ENCODE measurements around the gene CTDSP1. TPM values are rescaled to one million over a fixed set of nuclear protein-coding genes. Genes with fewer than 3 reads are reported as not detected.

Gene CTDSP1
- total RNA-seq, 1 experiment from 2014 or later = 52.3 TPM

GRCh38 chr2:218396688-218397462, 2.8 kb upstream of the CTDSP1 start:
- H2BK20ac ChIP-seq (ENCODE audit: low read depth, low read length, poor library complexity, severe bottlenecking) = no peak overlapping the region
- H2BK15ac ChIP-seq (ENCODE audit: low read depth, low read length) = no peak overlapping the region
- no peak overlapping the region; the same call in 1 of the 2 replicates for H3K14ac ChIP-seq (ENCODE audit: insufficient read depth, low read length)
- Mint-ChIP-seq H3K36me3 (ENCODE audit: insufficient read depth in 1 of 3, low read depth in 3 of 3) (no peaks in the 10 kb centered on the region), H3K27me3 (ENCODE audit: low read depth) (peaks cover 45% of the 10 kb centered on the region), H3K27ac (peak overlapping the region in 1 of 3 experiments; percentile 65; a peak in 1 of 7 replicates), H3K9me3 (no peaks in the 10 kb centered on the region; a peak in 1 of 5 replicates), H3K4me1 (peaks cover 26 to 45% of the 10 kb centered on the region in 2 experiments), H3K4me3 (peak overlapping the region; percentile 83 to 89)
- peak overlapping the region; percentile 93 for H3K4me2 ChIP-seq (ENCODE audit: insufficient read depth, insufficient read length, low read length)
- no peak overlapping the region for H2BK5ac ChIP-seq (ENCODE audit: insufficient read length, low read length)
- H3K9ac ChIP-seq (ENCODE audit: extremely low read depth, insufficient read length, low read length) = no peak overlapping the region
- H4K91ac ChIP-seq (ENCODE audit: insufficient read length, low read depth, low read length) = no peak overlapping the region
- no peak overlapping the region for H4K8ac ChIP-seq (replicated peaks; ENCODE audit: insufficient read length, low read depth, low read length)
- H3K23me2 ChIP-seq (ENCODE audit: insufficient read length, low read depth, low read length, poor library complexity, severe bottlenecking) = peaks cover 34% of the 10 kb centered on the region
- H3K27ac ChIP-seq (ENCODE audit: insufficient read length, low read depth, low read length) = no peak overlapping the region
- TF ChIP-seq CTCF (conservative IDR thresholded peaks at IDR 0.05) = no peak
- H3K18ac ChIP-seq (ENCODE audit: insufficient read length, low read depth, low read length) = no peak overlapping the region
- H2AFZ ChIP-seq (ENCODE audit: low read length) = no peak overlapping the region
- no peaks in the 10 kb centered on the region for H4K20me1 ChIP-seq (ENCODE audit: control insufficient read depth, insufficient read depth, insufficient read length)
- H3K79me2 ChIP-seq (ENCODE audit: insufficient read depth, low read length) = no peaks in the 10 kb centered on the region
- H3K4me1 ChIP-seq (ENCODE audit: insufficient read depth, low read length) = no peaks in the 10 kb centered on the region; the same call in 1 of the 2 replicates
- no peak overlapping the region for H3K23ac ChIP-seq (ENCODE audit: insufficient read length, low read depth, low read length)
- no peak overlapping the region for H3K4ac ChIP-seq (ENCODE audit: low read depth, low read length)
- no peak overlapping the region for H2BK12ac ChIP-seq (ENCODE audit: insufficient read length, low read depth, low read length)
- no peak overlapping the region for H2AK5ac ChIP-seq (ENCODE audit: insufficient read length, low read length)
- H3K27me3 ChIP-seq (ENCODE audit: insufficient read depth, low read length) = peaks cover 20% of the 10 kb centered on the region
- DNase-seq = peak; percentile 55
- H3K79me1 ChIP-seq (ENCODE audit: insufficient read depth, low read depth, low read length, poor library complexity, severe bottlenecking) = no peaks in the 10 kb centered on the region
- no peak overlapping the region for H3T11ph ChIP-seq (ENCODE audit: low read length)
- H4K5ac ChIP-seq (ENCODE audit: insufficient read length, low read depth, low read length) = no peak overlapping the region
- no peak overlapping the region for H3K56ac ChIP-seq (ENCODE audit: insufficient read length, low read depth, low read length)
- H2BK120ac ChIP-seq (ENCODE audit: low read depth, low read length, poor library complexity, severe bottlenecking) = no peak overlapping the region
- no CpG with 5 or more reads among the region's 27 CpGs for WGBS (ENCODE audit: extremely low coverage, insufficient read length, low lambda C conversion rate)
- H3K9me3 ChIP-seq (ENCODE audit: control insufficient read depth, low read depth, low read length) = no peaks in the 10 kb centered on the region

All from H9 (cell line).